IPS-NIHi11 (cell line): ENCODE measurements around the gene SNX15.
"Not testable (repeated sequence)": the region's sequence is repeated elsewhere in the genome, so short reads cannot be mapped to it uniquely, and the experiment has no call there.

Source experiments
- DNase-seq: peaks from one replicate; pipeline ENCODE4 v3.0.0; 2012; ENCODE audit warnings: mixed read lengths, low spot score

SNX15 gene

DNA sequence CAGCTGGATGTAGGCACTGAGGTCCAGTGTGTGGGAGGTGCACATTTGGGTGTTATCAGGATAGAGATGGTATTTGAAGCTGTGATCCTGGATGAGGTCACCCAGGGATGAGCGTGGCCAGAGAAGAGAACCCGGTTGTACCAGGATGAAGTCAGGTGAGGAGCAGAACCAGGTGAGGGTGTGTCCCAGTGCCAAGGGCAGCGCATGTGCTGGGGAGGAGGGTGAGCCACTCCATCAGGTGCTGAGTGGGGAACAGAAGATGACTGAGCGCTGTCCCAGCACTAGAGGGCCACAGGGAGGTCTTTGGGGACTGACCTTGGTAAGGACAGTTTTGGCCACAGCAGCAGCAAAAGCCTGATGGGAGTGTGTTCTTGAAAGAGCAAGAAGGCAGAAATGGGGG, 10.5 kb upstream of the SNX15 start:
- DNase-seq, result no peak

DNA sequence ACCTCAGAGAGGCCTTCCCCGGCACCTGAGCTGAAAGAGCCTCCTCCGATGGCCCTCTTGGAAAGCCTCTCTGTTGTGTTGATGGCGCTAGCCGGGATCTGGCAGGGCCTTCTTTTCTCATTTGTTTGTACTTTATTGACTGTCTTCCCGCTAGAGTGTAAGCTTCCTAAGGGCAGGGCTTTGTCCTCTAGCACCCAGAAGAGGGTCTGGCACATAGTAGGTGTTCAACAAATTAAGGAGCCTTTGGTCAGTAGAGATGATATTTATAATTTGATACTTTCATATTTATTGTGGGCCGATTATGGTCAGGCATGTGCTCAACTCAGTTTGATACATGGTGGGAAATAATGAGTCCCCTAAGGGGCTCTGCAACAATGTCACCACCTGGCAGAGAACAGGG, 9.3 kb upstream of the SNX15 start:
- no peak for DNase-seq

- DNase-seq, result no peak
Observed at GRCh38 chr11:65019824-65020223, 7.4 kb upstream of the SNX15 start.

GRCh38 chr11:65021003-65021402, 6.2 kb upstream of the SNX15 start:
- DNase-seq, result no peak

DNA sequence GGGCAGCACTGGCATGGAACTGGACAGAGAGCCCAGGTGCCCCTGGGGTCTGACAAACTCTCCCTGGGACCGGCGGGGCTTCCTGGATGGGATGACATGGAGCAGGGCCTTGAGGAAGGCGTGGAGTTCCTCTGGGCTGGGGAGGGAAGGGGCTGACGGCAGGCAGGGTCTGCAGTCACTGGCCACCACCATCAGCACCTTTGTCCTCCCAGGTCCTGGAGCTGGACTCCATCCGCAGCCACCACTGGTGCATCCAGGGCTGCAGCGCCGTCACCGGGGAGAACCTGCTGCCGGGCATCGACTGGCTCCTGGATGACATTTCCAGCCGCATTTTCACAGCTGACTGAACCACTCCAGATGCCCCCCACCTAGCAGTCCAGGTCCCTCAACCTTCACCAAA, 5.7 kb upstream of the SNX15 start:
- no peak for DNase-seq

DNA sequence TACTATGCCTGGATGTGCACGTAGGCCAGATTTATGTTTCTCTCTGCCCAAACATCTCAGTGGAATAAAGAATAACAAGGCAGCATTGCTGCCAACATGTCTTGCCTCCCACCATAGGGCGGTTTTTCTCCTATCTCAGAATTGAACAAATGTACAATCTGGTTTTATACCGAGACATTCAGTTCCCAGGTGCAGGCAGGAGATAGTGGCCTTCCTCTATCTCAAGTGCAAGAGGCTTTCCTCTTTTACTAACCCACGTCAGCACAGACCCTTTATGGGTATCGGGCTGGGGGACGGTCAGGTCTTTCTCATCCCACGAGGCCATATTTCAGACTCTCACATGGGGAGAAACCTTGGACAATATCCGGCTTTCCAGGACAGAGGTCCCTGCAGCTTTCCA, 3.7 kb upstream of the SNX15 start:
- DNase-seq, result not testable (repeated sequence)

DNA sequence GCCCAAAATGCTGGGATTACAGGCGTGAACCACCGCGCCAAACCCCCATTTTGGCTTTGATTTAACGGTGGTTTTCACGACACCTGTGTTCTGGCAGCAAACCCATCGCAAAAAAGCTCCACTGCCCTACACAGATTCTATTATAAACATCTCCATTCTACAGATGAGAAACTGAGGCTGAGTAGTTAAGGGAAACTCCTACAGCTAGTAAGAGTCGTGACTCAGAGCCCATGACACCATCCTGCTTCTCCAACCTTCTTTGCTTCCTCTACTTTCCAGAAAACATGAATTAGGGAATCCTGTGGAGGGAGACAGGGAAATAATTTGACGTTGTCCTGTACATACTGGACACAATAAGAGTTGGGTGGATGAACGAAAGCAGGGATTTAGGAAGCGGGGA, 429 bp upstream of the SNX15 start:
- no peak for DNase-seq

GRCh38 chr11:65032216-65032615, 5.0 kb downstream of the SNX15 start:
- no peak for DNase-seq

DNA sequence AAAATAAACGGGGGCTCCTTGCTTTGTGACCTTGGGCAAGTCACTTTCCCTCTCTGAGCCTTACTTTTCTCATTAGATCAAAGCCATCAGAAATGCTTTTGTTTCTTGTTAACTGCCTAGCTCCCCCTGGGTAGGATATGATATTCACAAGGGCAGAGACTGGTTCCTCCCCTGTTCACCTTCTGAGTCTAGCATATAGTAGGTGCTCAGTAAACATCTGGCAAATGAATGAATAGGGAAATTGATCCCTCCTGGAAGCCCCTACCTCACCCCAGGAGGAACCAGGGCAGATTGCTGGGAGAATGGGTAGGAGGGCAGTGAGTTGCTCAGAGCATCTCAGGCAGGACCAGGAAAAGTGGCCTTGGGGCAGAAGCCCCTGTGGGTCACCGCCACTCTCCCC, 7.2 kb downstream of the SNX15 start:
- DNase-seq, result no peak

GRCh38 chr11:65035579-65035978, 8.3 kb downstream of the SNX15 start:
- no peak for DNase-seq

GRCh38 chr11:65036931-65037330, 9.7 kb downstream of the SNX15 start:
- no peak for DNase-seq

DNA sequence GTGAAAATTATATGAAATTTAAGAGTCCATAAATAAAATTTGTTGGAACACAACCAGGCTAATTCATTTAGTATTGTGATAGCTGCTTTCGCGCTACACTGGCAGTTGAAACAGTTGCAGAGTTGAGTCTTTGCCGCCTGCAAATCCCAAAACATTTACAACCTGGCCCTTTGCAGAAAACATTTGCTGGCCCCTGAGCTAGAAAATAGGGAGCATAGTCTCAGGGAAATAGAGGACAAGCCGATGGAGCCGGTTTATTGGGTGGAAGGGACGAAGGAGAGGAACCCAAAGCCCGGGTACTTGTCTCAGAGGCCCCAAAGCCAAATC, 13.2 kb downstream of the SNX15 start:
- no peak for DNase-seq

- peak; percentile 98 for DNase-seq
Observed at GRCh38 chr11:65040847-65041622, 13.8 kb downstream of the SNX15 start, which contains the start of gene SAC3D1. TSS of gene SAC3D1 (plus strand) at chr11:65041210. CDS start at chr11:65041293, 83 bp downstream.

DNA sequence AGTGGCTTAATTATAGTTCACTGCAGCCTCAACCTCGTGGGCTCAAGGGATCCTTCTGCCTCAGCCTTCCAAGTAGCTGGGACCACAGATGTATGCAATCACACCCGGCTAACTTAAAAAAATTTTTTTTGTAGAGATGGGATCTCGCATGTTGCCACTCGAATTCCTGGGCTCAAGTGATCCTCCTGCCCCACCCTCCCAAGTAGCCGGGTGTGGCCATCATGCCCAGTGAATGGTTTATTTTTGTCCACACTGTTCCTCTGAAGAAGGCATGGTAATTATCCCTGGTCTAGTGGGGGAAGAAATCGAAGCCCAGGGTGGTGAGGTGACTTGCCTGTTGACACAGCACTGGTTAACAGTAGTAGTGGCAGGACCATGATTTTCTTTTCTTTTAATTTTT, 15.7 kb downstream of the SNX15 start:
- no peak for DNase-seq

DNA sequence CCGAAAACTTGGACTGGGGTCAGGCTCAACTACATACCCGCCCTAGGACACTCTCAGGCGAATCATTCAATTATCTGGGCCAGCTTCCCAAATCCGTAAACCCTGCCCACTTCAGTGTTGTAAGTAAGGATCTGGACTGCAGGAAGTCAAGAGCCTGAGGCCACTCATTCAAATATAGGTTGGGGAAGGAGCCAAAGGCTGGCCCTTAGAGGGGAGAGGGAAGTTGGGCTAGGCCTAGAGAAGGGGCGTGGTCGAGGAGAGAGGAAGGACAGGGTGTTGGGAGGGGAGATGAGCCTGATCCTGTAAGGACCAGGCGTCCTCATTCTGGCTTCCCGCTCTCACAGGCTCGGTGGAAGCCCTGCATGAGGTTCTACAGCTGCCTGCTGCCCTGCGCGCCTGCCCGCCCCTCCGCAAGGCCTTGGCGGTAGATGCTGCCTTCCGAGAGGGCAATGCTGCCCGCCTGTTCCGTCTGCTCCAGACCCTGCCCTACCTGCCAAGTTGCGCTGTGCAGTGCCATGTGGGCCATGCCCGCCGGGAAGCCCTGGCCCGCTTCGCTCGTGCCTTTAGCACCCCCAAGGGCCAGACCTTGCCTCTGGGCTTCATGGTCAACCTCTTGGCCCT, 16.8 kb downstream of the SNX15 start:
- DNase-seq, result no peak

DNA sequence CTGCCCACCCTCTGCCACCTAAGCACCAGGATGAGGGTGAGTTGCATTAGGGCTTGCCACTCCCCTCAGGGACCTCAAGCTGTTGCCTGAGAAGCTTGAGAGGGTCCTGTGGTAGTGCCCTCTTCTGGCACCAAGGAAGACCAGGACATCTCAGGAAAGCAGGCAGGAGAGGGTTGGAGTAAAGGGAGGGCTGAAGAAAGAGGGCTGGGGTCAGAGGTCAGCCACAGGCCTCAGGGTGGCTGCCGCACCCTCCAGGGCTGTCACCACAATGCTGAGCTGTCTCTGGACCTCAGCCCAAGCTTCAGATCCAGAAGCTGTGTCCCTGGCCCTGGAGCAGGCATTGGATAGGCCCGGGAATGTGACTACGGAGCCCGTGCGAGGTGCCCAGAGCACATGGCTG, 17.8 kb downstream of the SNX15 start:
- DNase-seq, result no peak

GRCh38 chr11:65045728-65046127, 18.5 kb downstream of the SNX15 start:
- no peak for DNase-seq

DNA sequence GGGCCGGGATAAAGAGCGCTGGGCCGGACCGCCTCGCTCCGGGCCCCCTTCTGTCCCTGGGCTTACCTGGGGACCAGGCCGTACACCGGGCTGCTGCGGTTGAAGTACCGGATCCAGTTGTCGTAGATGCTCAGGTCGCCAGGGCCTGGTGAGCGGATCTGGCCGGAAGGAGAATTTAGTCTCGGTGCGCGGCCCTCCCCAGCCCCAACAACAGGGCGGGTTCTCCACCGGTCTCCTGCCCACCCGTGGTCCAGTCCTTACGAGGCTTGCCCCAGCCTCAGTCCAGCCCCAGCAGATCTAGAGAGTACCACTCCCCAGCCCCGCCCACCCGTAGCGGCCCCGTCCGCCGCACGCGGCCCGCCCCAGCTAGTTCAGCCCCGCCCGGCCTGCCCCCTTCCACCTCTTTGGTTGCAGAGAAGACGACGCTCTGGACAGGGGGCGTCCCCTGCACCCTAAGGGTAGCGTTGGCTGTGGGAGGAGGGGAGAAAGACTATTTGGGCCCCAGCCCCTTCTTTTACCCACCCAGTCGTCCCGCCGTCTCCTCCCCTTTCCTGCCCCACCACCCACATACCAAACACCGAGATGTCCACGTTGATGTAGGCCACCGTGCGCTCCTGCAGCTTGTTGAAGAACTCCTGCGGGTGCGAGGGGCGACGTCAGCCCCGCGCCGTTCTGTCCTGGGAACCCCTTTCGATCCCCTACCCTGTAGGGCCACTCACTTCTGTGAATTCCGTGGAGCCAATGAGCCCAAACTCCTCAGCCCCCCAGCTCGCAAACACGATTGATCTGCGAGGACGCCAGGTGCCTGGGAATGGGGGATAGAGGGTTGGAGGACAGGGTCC, 20.6 kb downstream of the SNX15 start:
- DNase-seq, result peak; percentile 70

DNA sequence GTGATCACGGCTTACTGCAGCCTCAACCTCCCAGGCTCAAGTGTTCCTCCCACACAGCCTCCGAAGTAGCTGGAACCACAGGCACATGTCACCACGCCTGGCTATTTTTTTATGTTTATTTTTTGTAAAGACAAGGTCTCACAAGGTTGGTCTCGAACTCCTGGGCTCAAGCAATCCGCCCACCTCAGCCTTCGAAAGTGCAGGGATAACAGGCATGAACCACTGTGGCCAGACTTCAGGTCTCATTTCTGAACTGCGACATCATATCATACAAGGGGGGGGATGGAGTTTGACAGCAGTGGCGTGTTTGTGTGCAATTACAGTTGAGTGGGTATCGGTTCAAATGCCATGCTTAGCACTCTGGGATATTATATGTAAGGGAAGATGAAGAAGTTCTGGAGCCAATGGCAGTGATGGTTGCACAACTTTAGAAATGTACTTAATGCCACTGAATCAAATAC, 24.2 kb downstream of the SNX15 start:
- DNase-seq, result no peak

DNA sequence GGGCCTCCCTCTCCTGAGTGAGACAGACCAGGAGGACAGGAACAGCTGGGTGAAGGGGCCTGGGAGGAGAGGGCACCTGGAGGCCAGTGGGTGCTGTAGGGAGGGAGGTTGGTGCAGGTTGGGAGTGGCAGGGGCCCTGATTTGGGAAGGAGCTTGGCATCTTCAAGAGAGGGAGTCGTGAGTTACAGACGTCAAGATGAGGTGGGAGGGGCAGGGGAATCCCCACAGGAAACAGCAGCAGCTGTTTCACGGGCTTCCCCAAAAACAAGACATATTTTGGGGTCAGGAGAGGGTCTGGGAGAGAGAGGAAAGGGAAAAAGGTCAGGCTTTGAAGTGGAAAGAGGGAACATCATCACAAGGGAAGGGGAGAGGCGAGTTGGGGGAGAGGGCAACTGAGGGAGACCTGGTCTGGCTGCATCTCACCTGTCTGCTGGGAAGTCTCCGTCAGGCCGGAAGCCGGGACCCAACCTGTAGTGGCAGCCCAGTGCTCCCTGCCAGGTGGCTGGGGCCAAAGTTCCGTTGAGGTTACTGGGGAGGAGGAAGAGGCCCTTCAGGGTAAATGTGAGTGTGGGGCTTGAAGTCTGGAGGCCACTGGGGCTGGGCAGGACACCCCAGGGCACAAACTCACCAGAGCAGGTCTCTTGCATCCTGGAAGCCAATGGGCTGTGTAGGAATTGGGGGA, 26.7 kb downstream of the SNX15 start:
- DNase-seq, result no peak

- DNase-seq, result no peak
Observed at GRCh38 chr11:65055538-65055937, 28.3 kb downstream of the SNX15 start.

DNA sequence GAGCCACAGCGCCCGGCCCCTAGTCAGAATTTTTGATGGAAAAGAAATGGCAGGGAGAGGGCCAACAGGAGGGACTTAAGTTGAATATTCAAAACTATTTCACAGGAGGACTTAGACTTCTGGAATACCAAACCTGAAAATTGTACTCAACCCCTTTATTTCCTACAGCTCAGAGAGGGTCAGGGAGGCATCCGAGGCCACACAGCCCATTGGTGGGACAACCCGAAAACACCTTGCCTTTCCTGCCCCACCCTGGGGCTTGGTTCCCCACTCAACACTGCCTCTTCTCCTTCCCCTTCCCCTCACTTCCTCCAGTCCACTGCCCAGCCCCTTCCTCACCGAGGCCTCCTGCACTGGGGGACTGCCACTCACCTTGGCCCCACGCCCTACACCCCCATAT, 29.8 kb downstream of the SNX15 start:
- DNase-seq, result no peak
